ENCODE measurements around the gene ADAMTS14.

GRCh38 chr10:70677620-70678249 lies 5.4 kb downstream of the ADAMTS14 start:
- TF ChIP-seq CTCF (conservative IDR thresholded peaks at IDR 0.05 in 1 of 2, IDR thresholded peaks at IDR 0.05 in 1 of 2; ENCODE audit: extremely low read depth in 1 of 2, insufficient read depth in 1 of 2, low read depth in 1 of 2, low read length in 2 of 2): no peak
- no peak for TF ChIP-seq EZH2 (IDR thresholded peaks at IDR 0.05; ENCODE audit: borderline replicate concordance, low read length)

All from mammary epithelial cell (primary cell).